Upper lobe of right lung (tissue), 1 donor: ENCODE data around the gene DNAH2. TPM values are rescaled to one million over a fixed set of nuclear protein-coding genes. Genes with fewer than 3 reads are reported as not detected.
A peak's percentile ranks its signal among the peaks of the same experiment; 100 is the strongest.
"Not testable (repeated sequence)": the region's sequence is repeated elsewhere in the genome, so short reads cannot be mapped to it uniquely, and the experiment has no call there.

Source experiments
- ATAC-seq: fragments of 200-7000 bp; cut with Tn5 transposase; one replicate; pipeline ENCODE4 v1.9.1; 2020; ENCODE audit warnings: mild to moderate bottlenecking, moderate library complexity
- DNase-seq: peaks from one replicate; pipeline ENCODE4 v3.0.0-alpha.2; 2020
- H3K27ac ChIP-seq: fragments of 200-600 bp; one replicate; pipeline ENCODE4 v1.8.0; 2022
- H3K27me3 ChIP-seq: fragments of 200-600 bp; one replicate; pipeline ENCODE4 v1.8.0; 2022; ENCODE audit warnings: mild to moderate bottlenecking
- H3K36me3 ChIP-seq: fragments of 200-600 bp; one replicate; pipeline ENCODE4 v1.8.0; 2022
- H3K4me1 ChIP-seq: fragments of 200-600 bp; one replicate; pipeline ENCODE4 v1.8.0; 2022
- H3K4me3 ChIP-seq: fragments of 200-600 bp; one replicate; pipeline ENCODE4 v1.8.0; 2022; ENCODE audit warnings: mild to moderate bottlenecking
- H3K9me3 ChIP-seq: fragments of 200-600 bp; one replicate; pipeline ENCODE4 v1.8.0; 2022
- CTCF ChIP-seq: fragments of 200-600 bp; IDR thresholded peaks from one replicate; pipeline ENCODE4 v1.8.0; 2022; ENCODE audit warnings: antibody characterized with exemption
- intact Hi-C: fragments of 100-400 bp; cut with DNase I; formaldehyde crosslinking; loops from one replicate; pipeline ENCODE4 v1.11.0; 2022
- total RNA-seq: library from RNA; stranded (reverse); fragmentation: NEBNext Ultra II Directional; extraction: Animal tissue kit (Norgen Biotek cat#: 25700); gene quantifications from one replicate; pipeline ENCODE4 v1.2.1, GENCODE V29; 2021
- donor health status: DM: no; HTN: yes; CAD: no; lungs with severe emphysema.

DNAH2 gene
- total RNA-seq, 1 donor from 2014 or later: 0.58 TPM

- ATAC-seq: no peak
- peaks cover 22% of the 10 kb centered on the region for H3K4me1 ChIP-seq
- TF ChIP-seq CTCF: peak; percentile 85
- intact Hi-C loops: loop anchor here (5.0 kb wide), 1 partner anchor 129 kb away; no protein-coding TSS in a partner anchor
- H3K36me3 ChIP-seq: peaks cover 5% of the 10 kb centered on the region
- H3K27ac ChIP-seq: no peak overlapping the region
- no peaks in the 10 kb centered on the region for H3K9me3 ChIP-seq
- H3K4me3 ChIP-seq: no peak overlapping the region
- H3K27me3 ChIP-seq: no peaks in the 10 kb centered on the region
- no peak for DNase-seq
Observed at GRCh38 chr17:7862692-7863437, 145.3 kb downstream of the DNAH2 start.

- H3K36me3 ChIP-seq, H3K27ac ChIP-seq, H3K27me3 ChIP-seq, ATAC-seq, H3K9me3 ChIP-seq, H3K4me3 ChIP-seq, DNase-seq: not testable (repeated sequence)
- intact Hi-C loops: loop anchor here (5.0 kb wide), 1 partner anchor 128 kb away; no protein-coding TSS in a partner anchor
- H3K4me1 ChIP-seq: peaks cover 13% of the 10 kb centered on the region
Observed at GRCh38 chr17:7864384-7864783, 146.8 kb downstream of the DNAH2 start.

GRCh38 chr17:7864995-7865650, 147.6 kb downstream of the DNAH2 start:
- Histone ChIP-seq H3K27me3 (no peaks in the 10 kb centered on the region), H3K4me3 (no peak overlapping the region), H3K4me1 (peaks cover 13% of the 10 kb centered on the region), H3K27ac (no peak overlapping the region), H3K36me3 (peaks cover 5% of the 10 kb centered on the region), H3K9me3 (no peaks in the 10 kb centered on the region)
- ATAC-seq (no peak), DNase-seq (no peak)
- intact Hi-C loops: loop anchor here (5.0 kb wide), 1 partner anchor 127 kb away; no protein-coding TSS in a partner anchor
- no peak for TF ChIP-seq CTCF

- Histone ChIP-seq H3K27ac (no peak overlapping the region), H3K4me3 (no peak overlapping the region), H3K9me3 (no peaks in the 10 kb centered on the region), H3K27me3 (no peaks in the 10 kb centered on the region), H3K36me3 (peaks cover 6% of the 10 kb centered on the region), H3K4me1 (peaks cover 10% of the 10 kb centered on the region)
- peak; percentile 50 for ATAC-seq
- intact Hi-C loops: no loop called here
- DNase-seq: no peak
- no peak for TF ChIP-seq CTCF
Observed at GRCh38 chr17:7867881-7868329, 150.4 kb downstream of the DNAH2 start.

- no peak overlapping the region for H3K4me3 ChIP-seq
- H3K36me3 ChIP-seq: peaks cover 10% of the 10 kb centered on the region
- intact Hi-C loops: no loop called here
- no peaks in the 10 kb centered on the region for H3K9me3 ChIP-seq
- DNase-seq (no peak), ATAC-seq (peak; percentile 45)
- no peak overlapping the region for H3K27ac ChIP-seq
- no peaks in the 10 kb centered on the region for H3K4me1 ChIP-seq
- H3K27me3 ChIP-seq: no peaks in the 10 kb centered on the region
- no peak for TF ChIP-seq CTCF
Observed at GRCh38 chr17:7873051-7873450, 155.5 kb downstream of the DNAH2 start.

GRCh38 chr17:7875804-7876370, 158.3 kb downstream of the DNAH2 start:
- H3K36me3 ChIP-seq: peaks cover 20% of the 10 kb centered on the region

More at GRCh38 chr17:7875804-7876370, 158.3 kb downstream of the DNAH2 start:
- intact Hi-C loops: no loop called here
- no peak overlapping the region for H3K4me3 ChIP-seq
- no peaks in the 10 kb centered on the region for H3K27me3 ChIP-seq
- no peak overlapping the region for H3K27ac ChIP-seq
- ATAC-seq (no peak), DNase-seq (no peak)
- peaks cover 8% of the 10 kb centered on the region for H3K4me1 ChIP-seq
- H3K9me3 ChIP-seq: no peaks in the 10 kb centered on the region
- TF ChIP-seq CTCF: no peak
